K562 (cell line): ENCODE measurements around the gene SLC25A42. TPM values are rescaled to one million over a fixed set of nuclear protein-coding genes. Genes with fewer than 3 reads are reported as not detected.

ENCODE experiments used
- ATAC-seq: fragments of 200-7000 bp; cut with Tn5 transposase; 3 replicates; pipeline ENCODE4 v1.9.1; 2020; ENCODE audit warnings: moderate library complexity
- BruUV-seq: library from RNA; stranded (reverse); fragments of 400-500 nt; replicated peaks from 2 replicates; lab custom pipeline; 2021; lab: Mats Ljungman, UMichigan
- CTCF ChIA-PET: fragments of 300-600 bp; formaldehyde crosslinking; extraction: SDS; loops from one replicate; lab custom pipeline; 2021; ENCODE audit warnings: low intra/inter-chr PET ratio; lab: Yijun Ruan, JAX
- POLR2A ChIA-PET: fragments of 300-600, 350-650 bp; sonication (Branson Sonifier 250); formaldehyde crosslinking; extraction: SDS; loops from one replicate; lab custom pipeline; 2021; ENCODE audit warnings: antibody characterized with exemption, inconsistent platforms; lab: Yijun Ruan, JAX
- DNase-seq, 4 experiments: peaks; one replicate each; pipeline versions ENCODE4 v3.0.0 to v3.0.0-alpha.2; 2011 to 2018; ENCODE audit warnings: low spot score in 3 of 4, mixed read lengths in 3 of 4; ENCODE audit errors: extremely low read depth in 1 of 4
- FAIRE-seq: peaks from 2 replicates; lab custom pipeline; 2011; peaks lifted over from hg19 to GRCh38; lab: Jason Lieb, UNC
- H2AFZ ChIP-seq: 2 replicates; pipeline ENCODE4 v1.6.0; 2011; ENCODE audit warnings: low read depth, low read length, control low read depth, inconsistent platforms
- H3K27ac ChIP-seq: fragments of 200-600 bp; 3 replicates; pipeline ENCODE4 v1.8.0; 2011; ENCODE audit warnings: low read depth, mild to moderate bottlenecking, control low read depth, inconsistent platforms, low read length, moderate library complexity, mixed read lengths; ENCODE audit errors: extremely low read depth
- H3K27me3 ChIP-seq, 2 experiments: fragments of 300-600 bp in 1 of 2; 2 replicates in 1 of 2; 3 replicates in 1 of 2; pipeline versions ENCODE4 v1.6.0 to v1.8.0; 2011; ENCODE audit warnings: inconsistent platforms in 2 of 2, low read length in 2 of 2, mild to moderate bottlenecking in 1 of 2, mixed read lengths in 1 of 2, moderate library complexity in 1 of 2; ENCODE audit not compliant: control insufficient read depth in 2 of 2, insufficient read depth in 2 of 2
- H3K36me3 ChIP-seq: fragments of 300-600 bp; 3 replicates; pipeline ENCODE4 v1.8.0; 2011; ENCODE audit warnings: mild to moderate bottlenecking, low read length, inconsistent platforms; ENCODE audit not compliant: control insufficient read depth, insufficient read depth
- H3K4me1 ChIP-seq, 2 experiments: fragments of 200-600 bp in 1 of 2; replicated peaks in 1 of 2; 2 replicates in 1 of 2; 3 replicates in 1 of 2; pipeline versions ENCODE4 v1.5.1 to v1.8.0; 2011; ENCODE audit warnings: inconsistent platforms in 2 of 2, low read length in 2 of 2, mild to moderate bottlenecking in 1 of 2, mixed read lengths in 1 of 2, moderate library complexity in 1 of 2; ENCODE audit not compliant: control insufficient read depth in 2 of 2, insufficient read depth in 2 of 2
- H3K4me2 ChIP-seq: 2 replicates; pipeline ENCODE4 v1.6.1; 2011; ENCODE audit warnings: low read length, control low read depth, inconsistent platforms, mixed read lengths; ENCODE audit not compliant: insufficient read depth
- H3K4me3 ChIP-seq: fragments of 200-600 bp; sonication (generic), shearing (Covaris generic); 2 replicates; pipeline ENCODE4 v1.5.1; 2016; ENCODE audit warnings: control low read depth, inconsistent platforms
- H3K79me2 ChIP-seq: fragments of 200-600 bp; 3 replicates; pipeline ENCODE4 v1.8.0; 2011; ENCODE audit warnings: low read length, inconsistent platforms; ENCODE audit not compliant: control insufficient read depth, insufficient read depth
- H3K9ac ChIP-seq, 2 experiments: 2 replicates each; pipeline versions ENCODE4 v1.6.0 to v1.6.1; 2011; ENCODE audit warnings: low read depth in 2 of 2, low read length in 2 of 2, control low read depth in 1 of 2, inconsistent platforms in 1 of 2, mild to moderate bottlenecking in 1 of 2, mixed read lengths in 1 of 2; ENCODE audit not compliant: insufficient read depth in 1 of 2
- H3K9me1 ChIP-seq: one replicate; pipeline ENCODE4 v1.6.0; 2011; ENCODE audit warnings: inconsistent platforms, mild to moderate bottlenecking, low read length, moderate library complexity; ENCODE audit not compliant: control insufficient read depth, insufficient read depth
- H3K9me3 ChIP-seq: replicated peaks from 2 replicates; pipeline ENCODE4 v1.5.1; 2011; ENCODE audit warnings: low read depth, low read length, inconsistent platforms; ENCODE audit not compliant: control insufficient read depth, insufficient read depth
- H4K20me1 ChIP-seq: replicated peaks from 2 replicates; pipeline ENCODE4 v1.6.1; 2011; ENCODE audit warnings: low read length, inconsistent platforms, mixed read lengths; ENCODE audit not compliant: control insufficient read depth, insufficient read depth
- DMBX1 ChIP-seq: fragments of 250-450 bp; sonication (Bioruptor Pico); IDR thresholded peaks from 2 replicates; pipeline ENCODE4 v1.8.0; 2022; ENCODE audit warnings: inconsistent platforms, mild to moderate bottlenecking, moderate library complexity, borderline replicate concordance
- LARP7 ChIP-seq: fragments of 450-650 bp; IDR thresholded peaks from 2 replicates; pipeline ENCODE4 v1.6.1; 2016
- NR3C1 ChIP-seq: sonication (generic); formaldehyde crosslinking; IDR thresholded peaks from 2 replicates; pipeline ENCODE4 v1.8.1; 2022; ENCODE audit warnings: missing genetic modification reagents
- SRSF1 ChIP-seq: fragments of 200-400 bp; formaldehyde crosslinking; IDR thresholded peaks from 2 replicates; pipeline ENCODE4 v1.6.1; 2017; ENCODE audit warnings: mild to moderate bottlenecking, low read depth, low read length, moderate library complexity
- SRSF7 ChIP-seq: fragments of 200-400 bp; formaldehyde crosslinking; optimal IDR thresholded peaks from 2 replicates; pipeline ENCODE3; 2017; ENCODE audit warnings: mild to moderate bottlenecking, low read depth, low read length
- ZNF3 ChIP-seq: fragments of 250-450 bp; sonication (Bioruptor Pico); IDR thresholded peaks from 2 replicates; pipeline ENCODE4 v1.5.0; 2021; ENCODE audit warnings: mild to moderate bottlenecking, moderate library complexity
- WGBS: fragments of 100-300 bp; shearing (Covaris generic); methylation state at CpG from one replicate; pipeline ENCODE4 v1.1.6; 2016; ENCODE audit warnings: low coverage, mixed read lengths; ENCODE audit not compliant: insufficient coverage; ENCODE audit errors: missing lambda C conversion rate; 5-methylcytosine and 5-hydroxymethylcytosine counted together
- in situ Hi-C: fragments of 300-500 bp; cut with MboI; formaldehyde crosslinking; loops from 4 replicates; pipeline ENCODE4 v1.15.0; 2018; ENCODE audit warnings: inconsistent platforms, mixed read lengths
- intact Hi-C: fragments of 100-400 bp; cut with micrococcal nuclease; formaldehyde crosslinking; loops from 2 replicates; pipeline ENCODE4 v1.14.2; 2022
- polyA plus RNA-seq, 8 experiments: library from polyadenylated mRNA; depleted of rRNA in 4 of 8; stranded (reverse) in 5 of 8; unstranded in 3 of 8; fragments of >200 nt; fragmentation: Nextera tagmentation in 2 of 8; fragmentation: Illumina TruSeq in 1 of 8; extraction: Ambion mirVana in 2 of 8; extraction: Trizol in 1 of 8; gene quantifications; 2 replicates each; pipeline versions ENCODE4 v1.2.1 to v1.2.3, GENCODE V29; 2011 to 2014; ENCODE audit warnings: inconsistent platforms in 1 of 8, missing spikeins in 1 of 8
- total RNA-seq, 7 experiments: library from RNA; depleted of rRNA in 6 of 7; stranded (reverse); fragments of >200 nt in 6 of 7; fragmentation: Illumina TruSeq in 2 of 7; extraction: Trizol in 2 of 7; gene quantifications; 2 replicates each; pipeline versions ENCODE4 v1.2.1 to v1.2.3, GENCODE V29; 2011 to 2021; ENCODE audit warnings: low replicate concordance in 1 of 7
- TF ChIP-seq, protein P1 (sequence below): fragments of 450-650 bp; IDR thresholded peaks from 2 replicates; pipeline ENCODE4 v1.7.0; 2016; ENCODE audit warnings: borderline replicate concordance
- TF ChIP-seq, protein P2 (sequence below): sonication (generic); formaldehyde crosslinking; IDR thresholded peaks from 2 replicates; pipeline ENCODE4 v1.8.0; 2022; ENCODE audit warnings: mild to moderate bottlenecking, missing genetic modification reagents
- TF ChIP-seq, protein P3 (sequence below): fragments of 450-650 bp; formaldehyde crosslinking; IDR thresholded peaks from 2 replicates; pipeline ENCODE4 v1.4.0; 2022; ENCODE audit warnings: missing genetic modification characterization

The SLC25A42 gene
- total and polyA plus RNA-seq, 9 of the 15 experiments (the other 6 are each of a cell fraction or from before 2014, with no cell fraction given) = 0.59 to 32.2 (median 14.1) TPM

DNA sequence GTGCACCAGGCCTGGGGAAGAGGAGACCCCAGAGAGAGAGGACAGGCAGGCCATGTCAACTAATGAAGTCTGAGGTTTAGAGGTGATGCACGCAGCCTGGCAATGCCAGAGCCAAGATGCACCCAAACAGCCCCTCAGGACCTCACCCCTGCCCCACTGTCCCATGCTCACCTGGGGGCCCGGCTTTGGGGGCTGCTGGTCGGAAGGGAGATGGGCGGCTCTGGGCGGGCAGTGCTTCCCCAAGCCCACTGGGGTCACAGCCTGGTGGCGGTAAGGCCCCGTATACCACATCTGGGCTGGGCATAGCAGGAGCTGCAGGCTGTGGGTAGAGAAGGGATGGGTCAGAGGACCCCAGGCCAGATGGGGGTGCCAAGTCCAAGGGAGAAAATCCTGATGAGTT lies 83.1 kb downstream of the SLC25A42 start:
- Histone ChIP-seq H3K4me3 (no peak overlapping the region), H3K9ac (no peak overlapping the region), H3K4me1 (peaks cover 0 to 22% of the 10 kb centered on the region in 2 experiments; a peak in 2 of 5 replicates), H3K4me2 (no peak overlapping the region), H3K9me3 (no peaks in the 10 kb centered on the region), H3K9me1 (no peaks in the 10 kb centered on the region), H3K36me3 (no peaks in the 10 kb centered on the region), H3K27ac (no peak overlapping the region), H4K20me1 (no peaks in the 10 kb centered on the region), H2AFZ (no peak overlapping the region), H3K79me2 (no peaks in the 10 kb centered on the region), H3K27me3 (no peaks in the 10 kb centered on the region; a peak in 1 of 5 replicates)
- FAIRE-seq = no peak
- BruUV-seq = no TSS peak
- WGBS = 57% methylated on average over 6 of the region's 7 CpGs
- ATAC-seq = no peak
- POLR2A ChIA-PET = interaction anchor here (0.6 to 0.9 kb wide), 2 partner anchors 13 to 95 kb away, joined by 3 read pairs; no protein-coding TSS in a partner anchor
- TF ChIP-seq DMBX1 (CRISPR knock-in tag) (no peak), ZNF3 (CRISPR knock-in tag) (no peak), SRSF7 (no peak), LARP7 (no peak), SRSF1 (no peak), NR3C1 (no peak)
- TF ChIP-seq, protein P1, sequence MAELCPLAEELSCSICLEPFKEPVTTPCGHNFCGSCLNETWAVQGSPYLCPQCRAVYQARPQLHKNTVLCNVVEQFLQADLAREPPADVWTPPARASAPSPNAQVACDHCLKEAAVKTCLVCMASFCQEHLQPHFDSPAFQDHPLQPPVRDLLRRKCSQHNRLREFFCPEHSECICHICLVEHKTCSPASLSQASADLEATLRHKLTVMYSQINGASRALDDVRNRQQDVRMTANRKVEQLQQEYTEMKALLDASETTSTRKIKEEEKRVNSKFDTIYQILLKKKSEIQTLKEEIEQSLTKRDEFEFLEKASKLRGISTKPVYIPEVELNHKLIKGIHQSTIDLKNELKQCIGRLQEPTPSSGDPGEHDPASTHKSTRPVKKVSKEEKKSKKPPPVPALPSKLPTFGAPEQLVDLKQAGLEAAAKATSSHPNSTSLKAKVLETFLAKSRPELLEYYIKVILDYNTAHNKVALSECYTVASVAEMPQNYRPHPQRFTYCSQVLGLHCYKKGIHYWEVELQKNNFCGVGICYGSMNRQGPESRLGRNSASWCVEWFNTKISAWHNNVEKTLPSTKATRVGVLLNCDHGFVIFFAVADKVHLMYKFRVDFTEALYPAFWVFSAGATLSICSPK = no peak
- TF ChIP-seq, protein P2, sequence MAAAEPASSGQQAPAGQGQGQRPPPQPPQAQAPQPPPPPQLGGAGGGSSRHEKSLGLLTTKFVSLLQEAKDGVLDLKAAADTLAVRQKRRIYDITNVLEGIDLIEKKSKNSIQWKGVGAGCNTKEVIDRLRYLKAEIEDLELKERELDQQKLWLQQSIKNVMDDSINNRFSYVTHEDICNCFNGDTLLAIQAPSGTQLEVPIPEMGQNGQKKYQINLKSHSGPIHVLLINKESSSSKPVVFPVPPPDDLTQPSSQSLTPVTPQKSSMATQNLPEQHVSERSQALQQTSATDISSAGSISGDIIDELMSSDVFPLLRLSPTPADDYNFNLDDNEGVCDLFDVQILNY (CRISPR knock-in tag) = no peak
- TF ChIP-seq, protein P3, sequence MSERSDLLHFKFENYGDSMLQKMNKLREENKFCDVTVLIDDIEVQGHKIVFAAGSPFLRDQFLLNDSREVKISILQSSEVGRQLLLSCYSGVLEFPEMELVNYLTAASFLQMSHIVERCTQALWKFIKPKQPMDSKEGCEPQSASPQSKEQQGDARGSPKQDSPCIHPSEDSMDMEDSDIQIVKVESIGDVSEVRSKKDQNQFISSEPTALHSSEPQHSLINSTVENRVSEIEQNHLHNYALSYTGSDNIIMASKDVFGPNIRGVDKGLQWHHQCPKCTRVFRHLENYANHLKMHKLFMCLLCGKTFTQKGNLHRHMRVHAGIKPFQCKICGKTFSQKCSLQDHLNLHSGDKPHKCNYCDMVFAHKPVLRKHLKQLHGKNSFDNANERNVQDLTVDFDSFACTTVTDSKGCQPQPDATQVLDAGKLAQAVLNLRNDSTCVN (CRISPR knock-in tag) = no peak
- intact Hi-C loops (loop anchor here (1.0 kb wide), 3 partner anchors 28 to 195 kb away; no protein-coding TSS in a partner anchor), in situ Hi-C loops (no loop called here)
- CTCF ChIA-PET = interaction anchor here (1.6 to 3.5 kb wide), 3 partner anchors 28 to 343 kb away, joined by 12 to 20 read pairs (median 12); no protein-coding TSS in a partner anchor
- no peak for DNase-seq
